Measurements from ENCODE around the gene ZMIZ2. TPM values are rescaled to one million over a fixed set of nuclear protein-coding genes. Genes with fewer than 3 reads are reported as not detected.
"Not testable (repeated sequence)": the region's sequence is repeated elsewhere in the genome, so short reads cannot be mapped to it uniquely, and the experiment has no call there.

ZMIZ2 gene
- total RNA-seq, 2 donors from 2014 or later = 61.8 to 112 TPM

- Histone ChIP-seq H3K9me3 (no peaks in the 10 kb centered on the region), H3K27ac (no peak overlapping the region), H3K27me3 (no peaks in the 10 kb centered on the region), H3K4me3 (no peak overlapping the region), H3K9ac (ENCODE audit: low read depth in 2 of 2, low read length in 2 of 2) (no peak overlapping the region), H3K4me1 (no peaks in the 10 kb centered on the region), H3K36me3 (no peaks in the 10 kb centered on the region)
- no peak for TF ChIP-seq CTCF (IDR thresholded peaks at IDR 0.05)
- DNase-seq = no peak
- intact Hi-C loops (cut with DNase I) = no loop called here
Observed at GRCh38 chr7:44783407-44783806, 34.8 kb downstream of the ZMIZ2 start.

DNA sequence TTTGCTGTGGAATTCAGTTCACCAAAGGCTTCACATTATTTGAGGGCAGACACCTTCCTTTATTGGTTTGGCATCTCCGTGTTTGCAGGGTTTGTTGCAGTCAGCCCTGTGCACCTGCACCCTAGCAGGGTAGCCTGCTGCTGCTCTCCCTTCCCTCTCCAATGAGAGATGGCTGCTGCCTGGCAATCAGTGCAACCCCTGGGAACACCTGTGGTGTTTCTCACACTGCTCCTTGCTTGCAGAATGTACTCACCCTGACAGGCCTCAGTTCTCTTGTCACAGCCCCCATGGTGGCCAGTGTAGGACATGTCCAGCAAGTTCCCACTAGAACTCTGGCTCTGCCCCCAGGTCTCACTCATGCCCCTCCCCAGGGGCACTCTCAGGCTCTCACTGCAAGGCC, 35.7 kb downstream of the ZMIZ2 start:
- Histone ChIP-seq H3K9ac (ENCODE audit: low read depth in 2 of 2, low read length in 2 of 2) (no peak overlapping the region), H3K4me3 (no peak overlapping the region), H3K4me1 (no peaks in the 10 kb centered on the region), H3K27me3 (no peaks in the 10 kb centered on the region), H3K27ac (no peak overlapping the region), H3K9me3 (no peaks in the 10 kb centered on the region), H3K36me3 (no peaks in the 10 kb centered on the region)
- intact Hi-C loops (cut with DNase I) = no loop called here
- no peak for TF ChIP-seq CTCF (IDR thresholded peaks at IDR 0.05)
- DNase-seq = no peak

DNA sequence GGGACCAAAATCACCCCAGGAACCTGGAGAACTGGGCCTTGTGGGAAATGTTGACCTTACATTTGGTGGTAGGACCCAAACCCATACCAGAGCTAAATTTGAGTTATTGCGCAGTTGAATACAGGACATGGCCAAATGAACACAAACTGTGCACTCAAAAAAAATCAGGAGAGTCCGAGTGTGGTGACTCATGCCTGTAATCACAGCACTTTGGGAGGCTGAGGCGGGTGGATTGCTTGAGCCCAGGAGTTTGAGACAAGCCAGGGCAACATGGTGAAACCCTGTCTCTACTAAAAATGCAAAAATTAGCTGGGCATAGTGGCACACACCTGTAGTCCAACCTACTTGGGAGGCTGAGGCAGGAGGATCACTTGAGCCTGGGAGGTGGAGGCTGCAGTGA, 36.6 kb downstream of the ZMIZ2 start:
- DNase-seq; H3K9ac ChIP-seq (ENCODE audit: low read depth in 2 of 2, low read length in 2 of 2); H3K4me1 ChIP-seq; H3K36me3 ChIP-seq; H3K27me3 ChIP-seq; H3K27ac ChIP-seq; intact Hi-C loops (cut with DNase I); H3K9me3 ChIP-seq; H3K4me3 ChIP-seq: not testable (repeated sequence)

- Histone ChIP-seq H3K36me3 (no peaks in the 10 kb centered on the region), H3K4me3 (no peak overlapping the region), H3K27ac (no peak overlapping the region), H3K9ac (ENCODE audit: low read depth in 2 of 2, low read length in 2 of 2) (no peak overlapping the region), H3K4me1 (no peaks in the 10 kb centered on the region), H3K9me3 (no peaks in the 10 kb centered on the region), H3K27me3 (no peaks in the 10 kb centered on the region)
- TF ChIP-seq CTCF (IDR thresholded peaks at IDR 0.05) = no peak
- no peak for DNase-seq
- intact Hi-C loops (cut with DNase I) = no loop called here
Observed at GRCh38 chr7:44787041-44787440, 38.4 kb downstream of the ZMIZ2 start.

DNA sequence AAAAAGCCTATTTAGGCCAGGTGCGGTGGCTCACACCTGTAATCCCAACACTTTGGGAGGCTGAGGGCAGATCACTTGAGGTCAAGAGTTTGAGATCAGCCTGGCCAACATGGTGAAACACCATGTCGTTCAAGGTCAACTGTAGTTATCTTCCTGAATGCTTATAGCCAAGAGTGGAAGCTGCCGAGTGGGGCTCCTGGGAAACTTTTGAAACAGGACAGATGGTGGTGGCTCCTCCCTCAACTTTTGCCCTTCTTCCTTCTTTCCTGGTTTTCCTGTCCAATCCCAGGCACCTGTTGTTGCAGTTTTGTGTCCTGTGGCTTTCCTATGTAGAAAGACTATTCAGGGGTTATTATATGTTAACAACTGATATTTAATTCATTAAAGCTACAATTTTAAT, 39.1 kb downstream of the ZMIZ2 start:
- Histone ChIP-seq H3K9me3 (no peaks in the 10 kb centered on the region), H3K4me3 (no peak overlapping the region), H3K9ac (ENCODE audit: low read depth in 2 of 2, low read length in 2 of 2) (no peak overlapping the region), H3K4me1 (no peaks in the 10 kb centered on the region), H3K27me3 (no peaks in the 10 kb centered on the region), H3K36me3 (no peaks in the 10 kb centered on the region), H3K27ac (no peak overlapping the region)
- TF ChIP-seq CTCF (IDR thresholded peaks at IDR 0.05) = no peak
- no peak for DNase-seq
- intact Hi-C loops (cut with DNase I) = no loop called here

GRCh38 chr7:44789990-44790389, 41.3 kb downstream of the ZMIZ2 start:
- intact Hi-C loops (cut with DNase I) = no loop called here
- Histone ChIP-seq H3K4me3 (no peak overlapping the region), H3K9me3 (no peaks in the 10 kb centered on the region), H3K4me1 (no peaks in the 10 kb centered on the region), H3K36me3 (no peaks in the 10 kb centered on the region), H3K27ac (no peak overlapping the region), H3K27me3 (no peaks in the 10 kb centered on the region), H3K9ac (ENCODE audit: low read depth in 2 of 2, low read length in 2 of 2) (no peak overlapping the region)
- no peak for DNase-seq
- TF ChIP-seq CTCF (IDR thresholded peaks at IDR 0.05) = no peak
